ENCODE data around the gene TBXAS1. TPM values are rescaled to one million over a fixed set of nuclear protein-coding genes. Genes with fewer than 3 reads are reported as not detected.

TBXAS1 gene
- total and polyA plus RNA-seq, 2 experiments from 2014 or later: 1.3 TPM; not detected in 1

DNA sequence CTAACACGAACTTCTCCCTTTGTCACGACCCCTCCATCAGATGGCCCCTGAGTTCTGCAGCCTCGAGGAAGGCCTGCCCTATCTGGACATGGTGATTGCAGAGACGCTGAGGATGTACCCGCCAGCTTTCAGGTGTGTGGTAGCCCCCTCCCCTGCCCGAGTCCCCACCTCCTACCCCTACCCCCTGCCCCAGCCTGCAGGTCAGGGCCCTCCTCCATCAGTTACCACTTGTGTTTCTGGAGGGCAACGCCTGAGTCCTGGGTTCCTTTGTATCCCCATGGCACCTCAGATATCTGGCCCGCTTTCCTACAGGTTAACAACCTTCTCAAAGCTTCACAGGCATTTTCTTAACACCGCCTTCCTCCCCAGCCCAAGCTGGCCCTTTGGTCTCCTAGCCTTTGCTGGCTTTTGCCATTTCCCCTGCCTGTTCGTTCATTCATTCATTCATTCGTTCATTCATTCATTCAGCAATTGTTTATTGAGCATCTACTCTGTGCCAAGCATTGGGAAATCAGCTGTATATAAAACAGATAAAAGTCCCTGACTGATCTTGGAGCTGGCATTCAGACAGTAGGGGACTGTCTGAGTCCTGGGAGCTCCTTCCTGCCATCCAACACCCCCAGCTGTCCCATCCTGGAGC, 178.1 kb downstream of the TBXAS1 start:
- ATAC-seq (no peak), DNase-seq (ENCODE audit: low spot score) (no peak)
- H3K4me3 Mint-ChIP-seq: no peak overlapping the region
- Histone ChIP-seq H3K4me2 (no peak overlapping the region), H3K9me2 (ENCODE audit: insufficient read depth) (no peaks in the 10 kb centered on the region), H2AFZ (no peak overlapping the region), H3K4me1 (ENCODE audit: insufficient read depth) (no peaks in the 10 kb centered on the region), H3K36me3 (ENCODE audit: insufficient read depth) (no peaks in the 10 kb centered on the region), H3F3A (replicated peaks; ENCODE audit: low read depth) (no peaks in the 10 kb centered on the region), H3K4me3 (no peak overlapping the region), H4K20me1 (replicated peaks; ENCODE audit: insufficient read depth) (no peaks in the 10 kb centered on the region), H3K79me2 (replicated peaks; ENCODE audit: insufficient read depth) (no peaks in the 10 kb centered on the region), H3K27ac (ENCODE audit: low read depth) (no peak overlapping the region), H3K27me3 (ENCODE audit: insufficient read depth) (no peaks in the 10 kb centered on the region)
- TF ChIP-seq ZNF114 (CRISPR knock-in tag; IDR thresholded peaks at IDR 0.05): no peak
- TF ChIP-seq, protein P1, sequence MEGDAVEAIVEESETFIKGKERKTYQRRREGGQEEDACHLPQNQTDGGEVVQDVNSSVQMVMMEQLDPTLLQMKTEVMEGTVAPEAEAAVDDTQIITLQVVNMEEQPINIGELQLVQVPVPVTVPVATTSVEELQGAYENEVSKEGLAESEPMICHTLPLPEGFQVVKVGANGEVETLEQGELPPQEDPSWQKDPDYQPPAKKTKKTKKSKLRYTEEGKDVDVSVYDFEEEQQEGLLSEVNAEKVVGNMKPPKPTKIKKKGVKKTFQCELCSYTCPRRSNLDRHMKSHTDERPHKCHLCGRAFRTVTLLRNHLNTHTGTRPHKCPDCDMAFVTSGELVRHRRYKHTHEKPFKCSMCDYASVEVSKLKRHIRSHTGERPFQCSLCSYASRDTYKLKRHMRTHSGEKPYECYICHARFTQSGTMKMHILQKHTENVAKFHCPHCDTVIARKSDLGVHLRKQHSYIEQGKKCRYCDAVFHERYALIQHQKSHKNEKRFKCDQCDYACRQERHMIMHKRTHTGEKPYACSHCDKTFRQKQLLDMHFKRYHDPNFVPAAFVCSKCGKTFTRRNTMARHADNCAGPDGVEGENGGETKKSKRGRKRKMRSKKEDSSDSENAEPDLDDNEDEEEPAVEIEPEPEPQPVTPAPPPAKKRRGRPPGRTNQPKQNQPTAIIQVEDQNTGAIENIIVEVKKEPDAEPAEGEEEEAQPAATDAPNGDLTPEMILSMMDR (conservative IDR thresholded peaks at IDR 0.05; ENCODE audit: low read depth in 2 of 2): no peak
- no peak for TF ChIP-seq STAT1 (IDR thresholded peaks at IDR 0.05; ENCODE audit: unreplicated experiment)
- TF ChIP-seq, protein P2, sequence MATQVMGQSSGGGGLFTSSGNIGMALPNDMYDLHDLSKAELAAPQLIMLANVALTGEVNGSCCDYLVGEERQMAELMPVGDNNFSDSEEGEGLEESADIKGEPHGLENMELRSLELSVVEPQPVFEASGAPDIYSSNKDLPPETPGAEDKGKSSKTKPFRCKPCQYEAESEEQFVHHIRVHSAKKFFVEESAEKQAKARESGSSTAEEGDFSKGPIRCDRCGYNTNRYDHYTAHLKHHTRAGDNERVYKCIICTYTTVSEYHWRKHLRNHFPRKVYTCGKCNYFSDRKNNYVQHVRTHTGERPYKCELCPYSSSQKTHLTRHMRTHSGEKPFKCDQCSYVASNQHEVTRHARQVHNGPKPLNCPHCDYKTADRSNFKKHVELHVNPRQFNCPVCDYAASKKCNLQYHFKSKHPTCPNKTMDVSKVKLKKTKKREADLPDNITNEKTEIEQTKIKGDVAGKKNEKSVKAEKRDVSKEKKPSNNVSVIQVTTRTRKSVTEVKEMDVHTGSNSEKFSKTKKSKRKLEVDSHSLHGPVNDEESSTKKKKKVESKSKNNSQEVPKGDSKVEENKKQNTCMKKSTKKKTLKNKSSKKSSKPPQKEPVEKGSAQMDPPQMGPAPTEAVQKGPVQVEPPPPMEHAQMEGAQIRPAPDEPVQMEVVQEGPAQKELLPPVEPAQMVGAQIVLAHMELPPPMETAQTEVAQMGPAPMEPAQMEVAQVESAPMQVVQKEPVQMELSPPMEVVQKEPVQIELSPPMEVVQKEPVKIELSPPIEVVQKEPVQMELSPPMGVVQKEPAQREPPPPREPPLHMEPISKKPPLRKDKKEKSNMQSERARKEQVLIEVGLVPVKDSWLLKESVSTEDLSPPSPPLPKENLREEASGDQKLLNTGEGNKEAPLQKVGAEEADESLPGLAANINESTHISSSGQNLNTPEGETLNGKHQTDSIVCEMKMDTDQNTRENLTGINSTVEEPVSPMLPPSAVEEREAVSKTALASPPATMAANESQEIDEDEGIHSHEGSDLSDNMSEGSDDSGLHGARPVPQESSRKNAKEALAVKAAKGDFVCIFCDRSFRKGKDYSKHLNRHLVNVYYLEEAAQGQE (IDR thresholded peaks at IDR 0.05; ENCODE audit: unreplicated experiment): no peak
- no peak for TF ChIP-seq CREB1 (CRISPR knock-in tag; IDR thresholded peaks at IDR 0.05; ENCODE audit: low read depth)
- TF ChIP-seq JUNB (IDR thresholded peaks at IDR 0.05; ENCODE audit: unreplicated experiment): no peak
- no peak for TF ChIP-seq NANOG (IDR thresholded peaks at IDR 0.05; ENCODE audit: borderline replicate concordance)
- TF ChIP-seq, protein P3, sequence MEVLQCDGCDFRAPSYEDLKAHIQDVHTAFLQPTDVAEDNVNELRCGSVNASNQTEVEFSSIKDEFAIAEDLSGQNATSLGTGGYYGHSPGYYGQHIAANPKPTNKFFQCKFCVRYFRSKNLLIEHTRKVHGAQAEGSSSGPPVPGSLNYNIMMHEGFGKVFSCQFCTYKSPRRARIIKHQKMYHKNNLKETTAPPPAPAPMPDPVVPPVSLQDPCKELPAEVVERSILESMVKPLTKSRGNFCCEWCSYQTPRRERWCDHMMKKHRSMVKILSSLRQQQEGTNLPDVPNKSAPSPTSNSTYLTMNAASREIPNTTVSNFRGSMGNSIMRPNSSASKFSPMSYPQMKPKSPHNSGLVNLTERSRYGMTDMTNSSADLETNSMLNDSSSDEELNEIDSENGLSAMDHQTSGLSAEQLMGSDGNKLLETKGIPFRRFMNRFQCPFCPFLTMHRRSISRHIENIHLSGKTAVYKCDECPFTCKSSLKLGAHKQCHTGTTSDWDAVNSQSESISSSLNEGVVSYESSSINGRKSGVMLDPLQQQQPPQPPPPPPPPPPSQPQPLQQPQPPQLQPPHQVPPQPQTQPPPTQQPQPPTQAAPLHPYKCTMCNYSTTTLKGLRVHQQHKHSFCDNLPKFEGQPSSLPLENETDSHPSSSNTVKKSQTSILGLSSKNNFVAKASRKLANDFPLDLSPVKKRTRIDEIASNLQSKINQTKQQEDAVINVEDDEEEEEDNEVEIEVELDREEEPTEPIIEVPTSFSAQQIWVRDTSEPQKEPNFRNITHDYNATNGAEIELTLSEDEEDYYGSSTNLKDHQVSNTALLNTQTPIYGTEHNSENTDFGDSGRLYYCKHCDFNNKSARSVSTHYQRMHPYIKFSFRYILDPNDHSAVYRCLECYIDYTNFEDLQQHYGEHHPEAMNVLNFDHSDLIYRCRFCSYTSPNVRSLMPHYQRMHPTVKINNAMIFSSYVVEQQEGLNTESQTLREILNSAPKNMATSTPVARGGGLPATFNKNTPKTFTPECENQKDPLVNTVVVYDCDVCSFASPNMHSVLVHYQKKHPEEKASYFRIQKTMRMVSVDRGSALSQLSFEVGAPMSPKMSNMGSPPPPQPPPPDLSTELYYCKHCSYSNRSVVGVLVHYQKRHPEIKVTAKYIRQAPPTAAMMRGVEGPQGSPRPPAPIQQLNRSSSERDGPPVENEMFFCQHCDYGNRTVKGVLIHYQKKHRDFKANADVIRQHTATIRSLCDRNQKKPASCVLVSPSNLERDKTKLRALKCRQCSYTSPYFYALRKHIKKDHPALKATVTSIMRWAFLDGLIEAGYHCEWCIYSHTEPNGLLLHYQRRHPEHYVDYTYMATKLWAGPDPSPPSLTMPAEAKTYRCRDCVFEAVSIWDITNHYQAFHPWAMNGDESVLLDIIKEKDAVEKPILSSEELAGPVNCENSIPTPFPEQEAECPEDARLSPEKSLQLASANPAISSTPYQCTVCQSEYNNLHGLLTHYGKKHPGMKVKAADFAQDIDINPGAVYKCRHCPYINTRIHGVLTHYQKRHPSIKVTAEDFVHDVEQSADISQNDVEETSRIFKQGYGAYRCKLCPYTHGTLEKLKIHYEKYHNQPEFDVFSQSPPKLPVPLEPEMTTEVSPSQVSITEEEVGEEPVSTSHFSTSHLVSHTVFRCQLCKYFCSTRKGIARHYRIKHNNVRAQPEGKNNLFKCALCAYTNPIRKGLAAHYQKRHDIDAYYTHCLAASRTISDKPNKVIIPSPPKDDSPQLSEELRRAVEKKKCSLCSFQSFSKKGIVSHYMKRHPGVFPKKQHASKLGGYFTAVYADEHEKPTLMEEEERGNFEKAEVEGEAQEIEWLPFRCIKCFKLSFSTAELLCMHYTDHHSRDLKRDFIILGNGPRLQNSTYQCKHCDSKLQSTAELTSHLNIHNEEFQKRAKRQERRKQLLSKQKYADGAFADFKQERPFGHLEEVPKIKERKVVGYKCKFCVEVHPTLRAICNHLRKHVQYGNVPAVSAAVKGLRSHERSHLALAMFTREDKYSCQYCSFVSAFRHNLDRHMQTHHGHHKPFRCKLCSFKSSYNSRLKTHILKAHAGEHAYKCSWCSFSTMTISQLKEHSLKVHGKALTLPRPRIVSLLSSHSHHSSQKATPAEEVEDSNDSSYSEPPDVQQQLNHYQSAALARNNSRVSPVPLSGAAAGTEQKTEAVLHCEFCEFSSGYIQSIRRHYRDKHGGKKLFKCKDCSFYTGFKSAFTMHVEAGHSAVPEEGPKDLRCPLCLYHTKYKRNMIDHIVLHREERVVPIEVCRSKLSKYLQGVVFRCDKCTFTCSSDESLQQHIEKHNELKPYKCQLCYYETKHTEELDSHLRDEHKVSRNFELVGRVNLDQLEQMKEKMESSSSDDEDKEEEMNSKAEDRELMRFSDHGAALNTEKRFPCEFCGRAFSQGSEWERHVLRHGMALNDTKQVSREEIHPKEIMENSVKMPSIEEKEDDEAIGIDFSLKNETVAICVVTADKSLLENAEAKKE (CRISPR knock-in tag; IDR thresholded peaks at IDR 0.05): no peak
- no peaks in the 10 kb centered on the region for H3K36me3 Mint-ChIP-seq (ENCODE audit: low read depth)
- H3K9me3 Mint-ChIP-seq: no peaks in the 10 kb centered on the region
- no peak overlapping the region for H3K27ac Mint-ChIP-seq
- H3K4me1 Mint-ChIP-seq: peaks cover 17% of the 10 kb centered on the region
- H3K27me3 Mint-ChIP-seq (ENCODE audit: insufficient read depth, low read depth, poor library complexity): peaks cover 9% of the 10 kb centered on the region
